Ishikawa (cell line): ENCODE measurements around the gene SLC12A4.

ENCODE experiments used
- CEBPB ChIP-seq: IDR thresholded peaks from 2 replicates; pipeline ENCODE4 v1.6.1; 2012
- EGR1 ChIP-seq: IDR thresholded peaks from 2 replicates; pipeline ENCODE4 v1.6.1; 2012
- EP300 ChIP-seq: IDR thresholded peaks from 2 replicates; pipeline ENCODE4 v1.6.1; 2012; ENCODE audit warnings: borderline replicate concordance
- MAX ChIP-seq: IDR thresholded peaks from 2 replicates; pipeline ENCODE4 v1.6.1; 2012
- NFIC ChIP-seq: IDR thresholded peaks from 2 replicates; pipeline ENCODE4 v1.6.1; 2012
- RAD21 ChIP-seq: IDR thresholded peaks from 2 replicates; pipeline ENCODE4 v1.6.1; 2012; ENCODE audit warnings: low read depth
- REST ChIP-seq: IDR thresholded peaks from 2 replicates; pipeline ENCODE4 v1.6.1; 2012; ENCODE audit warnings: low read depth, mild to moderate bottlenecking
- TAF1 ChIP-seq: IDR thresholded peaks from 2 replicates; pipeline ENCODE4 v1.6.1; 2012; ENCODE audit warnings: low read depth, mild to moderate bottlenecking
- TCF12 ChIP-seq: IDR thresholded peaks from 2 replicates; pipeline ENCODE4 v1.6.1; 2012; ENCODE audit warnings: low read depth
- TEAD4 ChIP-seq: IDR thresholded peaks from 2 replicates; pipeline ENCODE4 v1.6.1; 2012
- USF1 ChIP-seq: IDR thresholded peaks from 2 replicates; pipeline ENCODE4 v1.6.1; 2012
- YY1 ChIP-seq: IDR thresholded peaks from 2 replicates; pipeline ENCODE4 v1.6.1; 2012; ENCODE audit warnings: low read depth
- ZBTB7A ChIP-seq: IDR thresholded peaks from 2 replicates; pipeline ENCODE4 v1.6.1; 2012; ENCODE audit warnings: low read depth

DNA sequence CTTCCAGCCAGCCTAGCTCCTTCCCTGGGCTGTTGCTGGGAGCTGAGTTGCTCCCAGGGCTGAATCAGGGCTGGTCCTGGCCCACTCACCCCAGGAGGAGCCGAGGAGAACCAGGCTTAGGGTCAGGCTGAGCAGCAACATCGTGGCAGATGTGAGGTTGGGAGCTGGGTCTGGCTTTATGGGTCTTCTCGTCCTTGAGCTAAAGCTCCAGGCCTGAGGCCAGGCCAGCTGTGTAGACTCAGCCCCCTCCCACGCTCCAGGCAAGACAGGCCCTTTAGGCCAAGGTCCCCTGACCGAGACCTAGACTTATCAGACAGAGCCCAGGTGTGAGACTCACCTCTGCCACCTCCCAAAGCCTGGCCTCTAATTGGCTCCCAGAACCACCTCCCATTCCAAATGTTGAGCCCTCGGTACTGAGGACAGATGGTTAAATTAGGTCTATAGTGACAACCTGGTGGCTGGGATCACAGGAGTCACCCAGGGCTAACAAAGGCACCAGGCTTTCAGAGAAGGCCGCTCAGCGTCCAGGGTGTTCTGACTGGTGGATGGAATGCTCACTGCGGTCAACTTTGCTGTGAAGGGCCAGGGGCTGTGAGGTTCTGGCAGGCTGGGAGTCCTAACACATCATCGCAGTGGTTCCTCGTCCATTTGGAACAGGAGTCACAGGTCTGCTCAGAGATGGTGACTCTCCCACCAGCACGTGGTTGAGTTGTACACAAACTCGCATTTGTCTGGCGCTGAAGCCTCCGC, 36.5 kb downstream of the SLC12A4 start, which contains the start of gene CTRL:
- TF ChIP-seq RAD21 (no peak), MAX (no peak), NFIC (no peak), CEBPB (no peak), YY1 (no peak), TAF1 (no peak), EGR1 (no peak), EP300 (no peak), TEAD4 (no peak), USF1 (no peak), REST (no peak), TCF12 (no peak), ZBTB7A (no peak)
